Natural killer cell (primary cell): ENCODE results near the gene WSCD2. TPM values are rescaled to one million over a fixed set of nuclear protein-coding genes. Genes with fewer than 3 reads are reported as not detected.

Source experiments
- ATAC-seq, 3 donors: fragments of 150-1000 bp in 2 of 3; fragments of 200-7000 bp in 1 of 3; cut with Tn5 transposase; 1 replicate in 1 of 3; 2 replicates in 2 of 3; pipeline ENCODE4 v1.10.0; 2021; ENCODE audit warnings: mild to moderate bottlenecking in 2 of 3, moderate library complexity in 2 of 3
- DNase-seq, 2 donors: peaks; one replicate each; pipeline versions ENCODE4 v3.0.0 to v3.0.0-alpha.2; 2013 to 2021; ENCODE audit warnings: mixed read lengths in 1 of 2
- H3K27ac ChIP-seq: one replicate; pipeline ENCODE4 v1.5.1; 2013; ENCODE audit warnings: mild to moderate bottlenecking, low read length
- H3K27me3 ChIP-seq: one replicate; pipeline ENCODE4 v1.6.1; 2013; ENCODE audit warnings: low read length; ENCODE audit not compliant: control insufficient read depth, insufficient read depth
- H3K36me3 ChIP-seq: one replicate; pipeline ENCODE4 v1.6.1; 2013; ENCODE audit warnings: low read length; ENCODE audit not compliant: control insufficient read depth, insufficient read depth
- H3K4me1 ChIP-seq: one replicate; pipeline ENCODE4 v1.6.1; 2013; ENCODE audit warnings: low read length; ENCODE audit not compliant: control insufficient read depth, insufficient read depth
- H3K4me3 ChIP-seq: one replicate; pipeline ENCODE4 v1.5.1; 2013; ENCODE audit warnings: low read length
- H3K9me3 ChIP-seq: one replicate; pipeline ENCODE4 v1.6.1; 2013; ENCODE audit warnings: low read length; ENCODE audit not compliant: control insufficient read depth, insufficient read depth
- H3K27ac Mint-ChIP-seq, 2 donors: one replicate each; pipeline ENCODE4 v1.8.0; 2022; ENCODE audit warnings: mild to moderate bottlenecking in 2 of 2, mixed read lengths in 2 of 2, moderate library complexity in 1 of 2
- H3K27me3 Mint-ChIP-seq, 2 donors: one replicate each; pipeline ENCODE4 v1.8.0; 2022; ENCODE audit warnings: low read depth in 2 of 2, mixed read lengths in 2 of 2
- H3K36me3 Mint-ChIP-seq: one replicate; pipeline ENCODE4 v1.8.0; 2022; ENCODE audit warnings: mixed read lengths
- H3K4me1 Mint-ChIP-seq, 2 donors: one replicate each; pipeline ENCODE4 v1.8.0; 2022; ENCODE audit warnings: mixed read lengths in 2 of 2
- H3K4me3 Mint-ChIP-seq: one replicate; pipeline ENCODE4 v1.8.0; 2022; ENCODE audit warnings: mild to moderate bottlenecking, moderate library complexity, mixed read lengths
- H3K9me3 Mint-ChIP-seq, 2 donors: one replicate each; pipeline ENCODE4 v1.8.0; 2022; ENCODE audit warnings: mixed read lengths in 2 of 2
- WGBS: methylation state at CpG from one replicate; pipeline ENCODE4 v1.1.7; 2013; ENCODE audit warnings: missing lambda C conversion rate; ENCODE audit not compliant: insufficient coverage; 5-methylcytosine and 5-hydroxymethylcytosine counted together
- intact Hi-C: fragments of 100-400 bp; cut with micrococcal nuclease; formaldehyde crosslinking; loops from one replicate; pipeline ENCODE4 v1.14.2; 2022
- total RNA-seq, 4 donors: library from RNA; stranded (reverse); fragments of 120-200 nt in 1 of 4; gene quantifications; one replicate each; pipeline versions ENCODE4 v1.2.3 to v1.2.4, GENCODE V29; 2013 to 2022
- TF ChIP-seq, protein P1 (sequence below): fragments of 200-600 bp; IDR thresholded peaks from one replicate; pipeline ENCODE4 v1.8.0; 2022; ENCODE audit warnings: antibody characterized with exemption

Gene WSCD2
- total RNA-seq, 3 donors from 2014 or later (not counting 1 experiment from before 2014, with no cell fraction given), result 0.32 to 0.78 TPM; not detected in 1

DNA sequence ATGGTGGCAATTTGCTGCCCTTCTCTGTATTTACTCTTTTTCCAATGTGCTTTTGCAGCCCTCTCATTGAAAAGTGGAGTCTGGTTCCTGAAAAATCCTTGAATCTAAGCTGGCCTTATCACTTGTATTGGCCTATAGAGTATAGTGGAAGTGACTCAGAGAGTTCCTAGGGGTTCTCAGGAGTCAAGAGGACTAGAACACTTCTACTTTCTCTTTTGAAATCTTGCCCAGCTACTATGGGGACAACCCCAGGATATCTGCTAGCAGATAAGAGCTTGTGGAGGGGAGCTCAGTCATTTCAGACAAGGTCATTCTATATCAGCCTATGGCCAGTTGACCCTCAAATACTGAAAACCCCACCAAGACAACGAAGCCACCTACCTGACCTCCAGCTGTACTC, 26.7 kb upstream of the WSCD2 start:
- ATAC-seq, result no peak
- no CpG with 5 or more reads among the region's 1 CpG for WGBS
- Mint-ChIP-seq H3K4me3 (no peak overlapping the region), H3K27me3 (peaks cover 4 to 7% of the 10 kb centered on the region in 2 donors), H3K36me3 (no peaks in the 10 kb centered on the region), H3K9me3 (no peaks in the 10 kb centered on the region), H3K27ac (no peak overlapping the region), H3K4me1 (no peaks in the 10 kb centered on the region)
- no peaks in the 10 kb centered on the region for H3K4me1 ChIP-seq
- DNase-seq, result no peak
- H3K36me3 ChIP-seq, result no peaks in the 10 kb centered on the region
- H3K27me3 ChIP-seq, result no peaks in the 10 kb centered on the region
- H3K27ac ChIP-seq, result no peak overlapping the region
- intact Hi-C loops, result no loop called here
- H3K4me3 ChIP-seq, result no peak overlapping the region
- H3K9me3 ChIP-seq, result no peaks in the 10 kb centered on the region
- TF ChIP-seq, protein P1, sequence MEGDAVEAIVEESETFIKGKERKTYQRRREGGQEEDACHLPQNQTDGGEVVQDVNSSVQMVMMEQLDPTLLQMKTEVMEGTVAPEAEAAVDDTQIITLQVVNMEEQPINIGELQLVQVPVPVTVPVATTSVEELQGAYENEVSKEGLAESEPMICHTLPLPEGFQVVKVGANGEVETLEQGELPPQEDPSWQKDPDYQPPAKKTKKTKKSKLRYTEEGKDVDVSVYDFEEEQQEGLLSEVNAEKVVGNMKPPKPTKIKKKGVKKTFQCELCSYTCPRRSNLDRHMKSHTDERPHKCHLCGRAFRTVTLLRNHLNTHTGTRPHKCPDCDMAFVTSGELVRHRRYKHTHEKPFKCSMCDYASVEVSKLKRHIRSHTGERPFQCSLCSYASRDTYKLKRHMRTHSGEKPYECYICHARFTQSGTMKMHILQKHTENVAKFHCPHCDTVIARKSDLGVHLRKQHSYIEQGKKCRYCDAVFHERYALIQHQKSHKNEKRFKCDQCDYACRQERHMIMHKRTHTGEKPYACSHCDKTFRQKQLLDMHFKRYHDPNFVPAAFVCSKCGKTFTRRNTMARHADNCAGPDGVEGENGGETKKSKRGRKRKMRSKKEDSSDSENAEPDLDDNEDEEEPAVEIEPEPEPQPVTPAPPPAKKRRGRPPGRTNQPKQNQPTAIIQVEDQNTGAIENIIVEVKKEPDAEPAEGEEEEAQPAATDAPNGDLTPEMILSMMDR, result no peak

DNA sequence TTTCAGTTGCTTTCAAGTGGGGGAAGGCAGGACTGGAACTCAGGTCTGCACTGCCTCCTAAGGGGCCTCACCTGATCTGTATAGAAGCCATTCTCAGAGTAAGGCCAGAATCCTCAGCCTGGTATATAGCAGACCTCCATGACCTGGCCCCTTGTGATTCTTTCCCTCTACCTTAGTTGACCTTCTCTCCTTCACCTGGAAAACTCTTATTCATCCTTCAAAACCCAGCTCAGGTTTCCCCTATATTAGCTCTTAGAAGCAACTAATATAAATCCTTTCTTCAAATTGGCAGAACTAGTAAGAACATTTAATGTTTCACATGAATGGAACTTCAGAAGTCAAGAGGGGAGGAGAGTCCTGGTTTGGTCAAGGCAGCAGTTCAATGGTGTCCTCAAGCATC, 26.0 kb upstream of the WSCD2 start:
- Histone ChIP-seq H3K9me3 (no peaks in the 10 kb centered on the region), H3K36me3 (no peaks in the 10 kb centered on the region), H3K4me3 (no peak overlapping the region), H3K4me1 (no peaks in the 10 kb centered on the region), H3K27me3 (no peaks in the 10 kb centered on the region), H3K27ac (no peak overlapping the region)
- no peaks in the 10 kb centered on the region for H3K36me3 Mint-ChIP-seq
- no peak overlapping the region for H3K27ac Mint-ChIP-seq
- intact Hi-C loops, result no loop called here
- ATAC-seq, result no peak
- TF ChIP-seq, protein P1, result no peak
- H3K4me1 Mint-ChIP-seq, result no peaks in the 10 kb centered on the region
- H3K4me3 Mint-ChIP-seq, result no peak overlapping the region
- no peak for DNase-seq
- H3K27me3 Mint-ChIP-seq, result peaks cover 5 to 7% of the 10 kb centered on the region in 2 donors
- no peaks in the 10 kb centered on the region for H3K9me3 Mint-ChIP-seq

DNA sequence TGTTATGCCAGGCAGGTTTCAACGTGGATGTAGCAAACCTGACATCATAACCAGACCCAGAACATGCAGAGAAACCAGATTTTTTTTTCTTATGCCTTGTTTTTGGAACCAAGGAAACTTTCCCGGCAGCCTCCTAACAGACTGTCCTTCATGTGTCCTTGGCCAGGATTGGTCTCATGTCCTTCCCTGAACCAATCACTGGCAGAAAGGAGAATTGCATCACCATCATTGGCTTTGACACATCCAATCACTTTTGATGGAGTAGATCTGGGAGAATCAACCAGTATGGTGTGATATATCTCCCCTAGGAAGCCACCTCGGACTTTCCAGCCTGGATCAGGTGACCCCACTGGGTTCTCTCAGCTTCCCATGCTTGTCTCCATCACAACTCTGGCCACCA, 25.6 kb upstream of the WSCD2 start:
- Mint-ChIP-seq H3K27me3 (peaks cover 3 to 7% of the 10 kb centered on the region in 2 donors), H3K27ac (no peak overlapping the region), H3K4me1 (no peaks in the 10 kb centered on the region), H3K4me3 (no peak overlapping the region), H3K9me3 (no peaks in the 10 kb centered on the region), H3K36me3 (no peaks in the 10 kb centered on the region)
- ATAC-seq (no peak), DNase-seq (no peak)
- WGBS, result 68% methylated on average over 3 of the region's 3 CpGs
- no peak overlapping the region for H3K4me3 ChIP-seq
- H3K27me3 ChIP-seq, result no peaks in the 10 kb centered on the region
- H3K36me3 ChIP-seq, result no peaks in the 10 kb centered on the region
- intact Hi-C loops, result no loop called here
- H3K27ac ChIP-seq, result no peak overlapping the region
- no peaks in the 10 kb centered on the region for H3K9me3 ChIP-seq
- H3K4me1 ChIP-seq, result no peaks in the 10 kb centered on the region
- TF ChIP-seq, protein P1, result no peak

DNA sequence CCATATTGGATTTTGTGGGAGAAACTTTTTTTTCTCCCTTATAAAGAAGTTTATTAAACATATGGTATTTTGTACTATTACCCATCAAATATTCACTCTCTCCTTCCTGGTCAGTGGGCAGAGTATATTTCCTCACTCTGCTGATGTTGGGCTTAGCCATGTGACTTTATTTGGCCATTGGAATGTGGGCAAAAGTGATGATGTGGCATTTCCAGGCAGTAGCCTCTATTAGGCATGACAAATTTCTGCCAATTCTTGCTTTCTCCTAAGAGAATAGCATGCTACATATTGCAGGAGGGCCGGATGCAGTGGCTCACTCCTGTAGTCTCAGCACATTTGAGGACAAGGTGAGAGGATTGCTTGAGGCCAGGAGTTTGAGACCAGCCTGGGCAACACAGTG, 24.4 kb upstream of the WSCD2 start:
- Histone ChIP-seq H3K4me1 (no peaks in the 10 kb centered on the region), H3K36me3 (no peaks in the 10 kb centered on the region), H3K27ac (no peak overlapping the region), H3K9me3 (no peaks in the 10 kb centered on the region), H3K27me3 (no peaks in the 10 kb centered on the region), H3K4me3 (no peak overlapping the region)
- ATAC-seq (no peak), DNase-seq (no peak)
- peaks cover 3 to 7% of the 10 kb centered on the region in 2 donors for H3K27me3 Mint-ChIP-seq
- WGBS, result 87% methylated on average over 1 of the region's 1 CpG
- intact Hi-C loops, result no loop called here
- H3K4me3 Mint-ChIP-seq, result no peak overlapping the region
- H3K9me3 Mint-ChIP-seq, result no peaks in the 10 kb centered on the region
- H3K4me1 Mint-ChIP-seq, result no peaks in the 10 kb centered on the region
- no peaks in the 10 kb centered on the region for H3K36me3 Mint-ChIP-seq
- no peak overlapping the region for H3K27ac Mint-ChIP-seq
- TF ChIP-seq, protein P1, result no peak
